DOHH2 (cell line): ENCODE measurements around the gene SERF1B.
"Not testable (repeated sequence)": the region's sequence is repeated elsewhere in the genome, so short reads cannot be mapped to it uniquely, and the experiment has no call there.

ENCODE experiments used
- EZH2phosphoT487 ChIP-seq: fragments of 200-600 bp; sonication (generic); IDR thresholded peaks from 2 replicates; pipeline ENCODE4 v1.6.1; 2017; ENCODE audit warnings: borderline replicate concordance, mild to moderate bottlenecking, antibody characterized with exemption, low read length, moderate library complexity, mixed read lengths
- TF ChIP-seq, protein P1 (sequence below): fragments of 200-600 bp; sonication (generic); IDR thresholded peaks from one replicate; pipeline ENCODE4 v1.5.1; 2014; ENCODE audit warnings: antibody characterized with exemption, mild to moderate bottlenecking, low read depth, low read length; ENCODE audit not compliant: poor library complexity, severe bottlenecking

DNA sequence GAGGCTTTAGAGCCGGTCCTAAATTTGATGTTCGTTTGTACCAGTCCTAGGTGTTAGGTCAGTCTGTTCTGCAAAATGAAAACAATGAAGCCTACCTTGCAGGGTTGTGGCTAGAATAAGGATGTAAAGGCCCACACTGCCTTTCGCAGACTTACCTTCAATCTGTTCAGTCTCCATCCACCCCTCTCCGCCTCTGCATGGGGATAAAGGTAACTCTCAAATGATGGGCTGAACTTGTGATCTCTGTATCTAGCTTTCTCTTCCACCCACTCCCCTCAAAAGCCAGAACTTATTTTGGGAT, 744 bp downstream of the SERF1B start:
- TF ChIP-seq, protein P1, sequence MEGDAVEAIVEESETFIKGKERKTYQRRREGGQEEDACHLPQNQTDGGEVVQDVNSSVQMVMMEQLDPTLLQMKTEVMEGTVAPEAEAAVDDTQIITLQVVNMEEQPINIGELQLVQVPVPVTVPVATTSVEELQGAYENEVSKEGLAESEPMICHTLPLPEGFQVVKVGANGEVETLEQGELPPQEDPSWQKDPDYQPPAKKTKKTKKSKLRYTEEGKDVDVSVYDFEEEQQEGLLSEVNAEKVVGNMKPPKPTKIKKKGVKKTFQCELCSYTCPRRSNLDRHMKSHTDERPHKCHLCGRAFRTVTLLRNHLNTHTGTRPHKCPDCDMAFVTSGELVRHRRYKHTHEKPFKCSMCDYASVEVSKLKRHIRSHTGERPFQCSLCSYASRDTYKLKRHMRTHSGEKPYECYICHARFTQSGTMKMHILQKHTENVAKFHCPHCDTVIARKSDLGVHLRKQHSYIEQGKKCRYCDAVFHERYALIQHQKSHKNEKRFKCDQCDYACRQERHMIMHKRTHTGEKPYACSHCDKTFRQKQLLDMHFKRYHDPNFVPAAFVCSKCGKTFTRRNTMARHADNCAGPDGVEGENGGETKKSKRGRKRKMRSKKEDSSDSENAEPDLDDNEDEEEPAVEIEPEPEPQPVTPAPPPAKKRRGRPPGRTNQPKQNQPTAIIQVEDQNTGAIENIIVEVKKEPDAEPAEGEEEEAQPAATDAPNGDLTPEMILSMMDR: not testable (repeated sequence)
- not testable (repeated sequence) for TF ChIP-seq EZH2phosphoT487
